PC-9 (cell line): ENCODE measurements around the gene SORCS2. TPM values are rescaled to one million over a fixed set of nuclear protein-coding genes. Genes with fewer than 3 reads are reported as not detected.

ENCODE experiments used
- BruUV-seq: library from RNA; stranded (reverse); fragments of 400-500 nt; replicated peaks from 2 replicates; lab custom pipeline; 2021; lab: Mats Ljungman, UMichigan
- CTCF ChIA-PET: fragments of 300-600 bp; sonication (Branson Sonifier 250); formaldehyde crosslinking; loops from one replicate; lab custom pipeline; 2022; ENCODE audit warnings: antibody characterized with exemption; lab: Charles Lee
- POLR2A ChIA-PET: fragments of 300-600 bp; sonication (Branson Sonifier 250); formaldehyde crosslinking; loops from one replicate; lab custom pipeline; 2022; ENCODE audit warnings: antibody characterized with exemption; ENCODE audit not compliant: unreplicated experiment; lab: Charles Lee
- DNase-seq, 2 experiments: peaks; one replicate each; pipeline versions ENCODE4 v3.0.0 to v3.0.0-alpha.2; 2015 to 2022; ENCODE audit warnings: mixed read lengths in 1 of 2
- H2AFZ ChIP-seq: fragments of 200-600 bp; sonication (generic); 2 replicates; pipeline ENCODE4 v1.8.1; 2017; ENCODE audit warnings: antibody characterized with exemption
- H3F3A ChIP-seq: fragments of 200-600 bp; sonication (generic); 2 replicates; pipeline ENCODE4 v1.8.1; 2017; ENCODE audit warnings: antibody characterized with exemption, mild to moderate bottlenecking, low read depth; ENCODE audit not compliant: insufficient read depth
- H3K27ac ChIP-seq: fragments of 200-600 bp; sonication (generic); 2 replicates; pipeline ENCODE4 v1.6.1; 2016; ENCODE audit warnings: mixed run types
- H3K27me3 ChIP-seq: fragments of 200-600 bp; sonication (generic); 2 replicates; pipeline ENCODE4 v1.6.1; 2016; ENCODE audit warnings: low read depth, mixed run types; ENCODE audit not compliant: insufficient read depth
- H3K36me3 ChIP-seq: fragments of 200-600 bp; sonication (generic); 2 replicates; pipeline ENCODE4 v1.6.1; 2016; ENCODE audit warnings: low read depth, mixed run types
- H3K4me1 ChIP-seq: fragments of 200-600 bp; sonication (generic); replicated peaks from 2 replicates; pipeline ENCODE4 v1.6.1; 2016; ENCODE audit warnings: mixed run types; ENCODE audit not compliant: insufficient read depth
- H3K4me2 ChIP-seq: fragments of 200-600 bp; sonication (generic); 2 replicates; pipeline ENCODE4 v1.6.1; 2017; ENCODE audit warnings: mixed run types
- H3K4me3 ChIP-seq: fragments of 200-600 bp; sonication (generic); 2 replicates; pipeline ENCODE4 v1.6.1; 2016; ENCODE audit warnings: mixed run types
- H3K79me2 ChIP-seq: fragments of 200-600 bp; sonication (generic); 2 replicates; pipeline ENCODE4 v1.6.1; 2017; ENCODE audit warnings: low read depth, mixed run types
- H3K9me2 ChIP-seq: fragments of 200-600 bp; sonication (generic); 2 replicates; pipeline ENCODE4 v1.8.1; 2017; ENCODE audit warnings: mild to moderate bottlenecking; ENCODE audit not compliant: insufficient read depth
- H3K9me3 ChIP-seq: fragments of 200-600 bp; sonication (generic); 2 replicates; pipeline ENCODE4 v1.8.1; 2016; ENCODE audit warnings: low read depth; ENCODE audit not compliant: insufficient read depth
- H4K20me1 ChIP-seq: fragments of 200-600 bp; sonication (generic); 2 replicates; pipeline ENCODE4 v1.8.1; 2017; ENCODE audit not compliant: insufficient read depth
- CTCF ChIP-seq: fragments of 200-600 bp; sonication (generic); conservative IDR thresholded peaks from 2 replicates; pipeline ENCODE4 v1.6.1; 2017; ENCODE audit warnings: mixed run types, antibody characterized with exemption, mild to moderate bottlenecking, moderate library complexity
- EZH2 ChIP-seq: fragments of 200-600 bp; sonication (generic); IDR thresholded peaks from 2 replicates; pipeline ENCODE4 v1.8.0; 2017; ENCODE audit warnings: antibody characterized with exemption, low read depth
- intact Hi-C: fragments of 100-400 bp; cut with micrococcal nuclease; formaldehyde crosslinking; loops from one replicate; pipeline ENCODE4 v1.10.0; 2022; ENCODE audit not compliant: unreplicated experiment
- total RNA-seq: library from RNA; stranded (reverse); gene quantifications from 2 replicates; pipeline ENCODE4 v1.2.3, GENCODE V29; 2021

Gene SORCS2
- total RNA-seq, 1 experiment from 2014 or later: 25.8 TPM

- CTCF ChIA-PET: no interaction called here
- H2AFZ ChIP-seq: no peak overlapping the region
- TF ChIP-seq EZH2 (no peak), CTCF (no peak)
These were observed 484.7 kb downstream of the SORCS2 start for GRCh38 chr4:7677086-7677485.

GRCh38 chr4:7677799-7678301 is 485.5 kb downstream of the SORCS2 start:
- no peak for DNase-seq
- CTCF ChIA-PET: no interaction called here
- BruUV-seq: no TSS peak

More at GRCh38 chr4:7677086-7677485, 484.7 kb downstream of the SORCS2 start:
- POLR2A ChIA-PET: no interaction called here
- H3K36me3 ChIP-seq: no peaks in the 10 kb centered on the region
- DNase-seq: no peak
- H3K9me2 ChIP-seq: no peaks in the 10 kb centered on the region
- intact Hi-C loops: no loop called here
- H3K4me3 ChIP-seq: no peak overlapping the region
- no TSS peak for BruUV-seq
- no peaks in the 10 kb centered on the region for H3K79me2 ChIP-seq
- no peak overlapping the region for H3K27ac ChIP-seq
- H3K4me2 ChIP-seq: no peak overlapping the region
- H3K4me1 ChIP-seq: no peaks in the 10 kb centered on the region
- no peaks in the 10 kb centered on the region for H4K20me1 ChIP-seq
- no peaks in the 10 kb centered on the region for H3K27me3 ChIP-seq
- H3F3A ChIP-seq: no peaks in the 10 kb centered on the region
- no peaks in the 10 kb centered on the region for H3K9me3 ChIP-seq

GRCh38 chr4:7678318-7678852 is 486.0 kb downstream of the SORCS2 start:
- ChIA-PET POLR2A (no interaction called here), CTCF (no interaction called here)
- no peaks in the 10 kb centered on the region for H3K36me3 ChIP-seq
- DNase-seq: no peak
- no peak overlapping the region for H2AFZ ChIP-seq
- H3K4me2 ChIP-seq: no peak overlapping the region
- no peaks in the 10 kb centered on the region for H3K79me2 ChIP-seq
- no peaks in the 10 kb centered on the region for H3K9me3 ChIP-seq
- no peaks in the 10 kb centered on the region for H3K9me2 ChIP-seq
- H3K27ac ChIP-seq: no peak overlapping the region
- TF ChIP-seq CTCF (no peak), EZH2 (no peak)
- no TSS peak for BruUV-seq
- no peaks in the 10 kb centered on the region for H3F3A ChIP-seq
- H3K4me1 ChIP-seq: no peaks in the 10 kb centered on the region
- H4K20me1 ChIP-seq: no peaks in the 10 kb centered on the region
- H3K4me3 ChIP-seq: no peak overlapping the region
- no peaks in the 10 kb centered on the region for H3K27me3 ChIP-seq
- intact Hi-C loops: no loop called here

More at GRCh38 chr4:7677799-7678301, 485.5 kb downstream of the SORCS2 start:
- H3K4me3 ChIP-seq: no peak overlapping the region
- TF ChIP-seq CTCF (no peak), EZH2 (no peak)
- no peak overlapping the region for H3K4me2 ChIP-seq
- H4K20me1 ChIP-seq: no peaks in the 10 kb centered on the region
- no peaks in the 10 kb centered on the region for H3F3A ChIP-seq
- H3K4me1 ChIP-seq: no peaks in the 10 kb centered on the region
- H3K9me3 ChIP-seq: no peaks in the 10 kb centered on the region
- H3K79me2 ChIP-seq: no peaks in the 10 kb centered on the region
- H3K36me3 ChIP-seq: no peaks in the 10 kb centered on the region
- no peak overlapping the region for H3K27ac ChIP-seq
- H2AFZ ChIP-seq: no peak overlapping the region
- intact Hi-C loops: no loop called here
- H3K9me2 ChIP-seq: no peaks in the 10 kb centered on the region
- no peaks in the 10 kb centered on the region for H3K27me3 ChIP-seq
- POLR2A ChIA-PET: no interaction called here
